Liver (tissue), 9 donors: ENCODE data around the gene IL17RD. TPM values are rescaled to one million over a fixed set of nuclear protein-coding genes. Genes with fewer than 3 reads are reported as not detected.
A peak's percentile ranks its signal among the peaks of the same experiment; 100 is the strongest.

Experiments used
- DNase-seq: peaks from one replicate; pipeline ENCODE4 v3.0.0-alpha.2; 2017; ENCODE audit warnings: low spot score
- H3K27ac ChIP-seq, 2 donors: one replicate each; pipeline ENCODE4 v1.7.0; 2013; ENCODE audit warnings: inconsistent platforms in 2 of 2, low read length in 2 of 2, control low read depth in 1 of 2, low read depth in 1 of 2, mild to moderate bottlenecking in 1 of 2
- H3K27me3 ChIP-seq, 4 donors: one replicate each; pipeline versions ENCODE4 v1.6.1 to v1.7.0; 2013; ENCODE audit warnings: low read length in 3 of 4, inconsistent platforms in 1 of 4, mild to moderate bottlenecking in 1 of 4, moderate library complexity in 1 of 4; ENCODE audit not compliant: control insufficient read depth in 4 of 4, insufficient read depth in 4 of 4
- H3K36me3 ChIP-seq, 4 donors: one replicate each; pipeline versions ENCODE4 v1.6.1 to v1.7.0; 2013; ENCODE audit warnings: low read length in 3 of 4, mild to moderate bottlenecking in 3 of 4, low read depth in 1 of 4, moderate library complexity in 1 of 4; ENCODE audit not compliant: control insufficient read depth in 4 of 4, insufficient read depth in 3 of 4
- H3K4me1 ChIP-seq, 4 donors: one replicate each; pipeline versions ENCODE4 v1.6.1 to v1.7.0; 2013; ENCODE audit warnings: low read length in 3 of 4, mild to moderate bottlenecking in 3 of 4, moderate library complexity in 1 of 4; ENCODE audit not compliant: control insufficient read depth in 4 of 4, insufficient read depth in 4 of 4
- H3K4me3 ChIP-seq, 3 donors: one replicate each; pipeline versions ENCODE4 v1.6.1 to v1.7.0; 2013; ENCODE audit warnings: low read length in 3 of 3, control low read depth in 1 of 3, low read depth in 1 of 3, mild to moderate bottlenecking in 1 of 3
- H3K9ac ChIP-seq, 2 donors: one replicate each; pipeline ENCODE4 v1.7.0; 2013; ENCODE audit warnings: low read length in 2 of 2, mild to moderate bottlenecking in 2 of 2, moderate library complexity in 2 of 2, control low read depth in 1 of 2, low read depth in 1 of 2
- H3K9me3 ChIP-seq, 4 donors: one replicate each; pipeline versions ENCODE4 v1.6.1 to v1.7.0; 2013; ENCODE audit warnings: low read length in 3 of 4; ENCODE audit not compliant: control insufficient read depth in 4 of 4
- EGR1 ChIP-seq, 2 donors: IDR thresholded peaks; 2 replicates each; pipeline ENCODE4 v1.6.1; 2016 to 2018; ENCODE audit warnings: antibody characterized with exemption in 2 of 2, low read depth in 2 of 2
- FOXA1 ChIP-seq: IDR thresholded peaks from 2 replicates; pipeline ENCODE4 v1.6.1; 2016; ENCODE audit warnings: antibody characterized with exemption
- FOXA2 ChIP-seq: IDR thresholded peaks from 2 replicates; pipeline ENCODE4 v1.6.1; 2016; ENCODE audit warnings: antibody characterized with exemption
- GABPA ChIP-seq, 2 donors: IDR thresholded peaks in 1 of 2; conservative IDR thresholded peaks in 1 of 2; 2 replicates each; pipeline ENCODE4 v1.6.1; 2016; ENCODE audit warnings: antibody characterized with exemption in 2 of 2, mild to moderate bottlenecking in 1 of 2, moderate library complexity in 1 of 2
- HNF4A ChIP-seq, 2 donors: conservative IDR thresholded peaks; 2 replicates each; pipeline ENCODE4 v1.6.1; 2016; ENCODE audit warnings: antibody characterized with exemption in 2 of 2, mild to moderate bottlenecking in 2 of 2
- HNF4G ChIP-seq: IDR thresholded peaks from 2 replicates; pipeline ENCODE4 v1.6.1; 2016; ENCODE audit warnings: antibody characterized with exemption
- JUND ChIP-seq, 2 donors: IDR thresholded peaks; 2 replicates each; pipeline ENCODE4 v1.6.1; 2016; ENCODE audit warnings: antibody characterized with exemption in 2 of 2
- NR2F2 ChIP-seq: IDR thresholded peaks from 2 replicates; pipeline ENCODE4 v1.6.1; 2016; ENCODE audit warnings: antibody characterized with exemption
- RAD21 ChIP-seq, 2 donors: IDR thresholded peaks; 2 replicates each; pipeline ENCODE4 v1.6.1; 2016; ENCODE audit warnings: antibody characterized with exemption in 2 of 2, mild to moderate bottlenecking in 2 of 2
- SP1 ChIP-seq: IDR thresholded peaks from 2 replicates; pipeline ENCODE4 v1.6.1; 2018; ENCODE audit warnings: antibody characterized with exemption, mild to moderate bottlenecking
- YY1 ChIP-seq: IDR thresholded peaks from 2 replicates; pipeline ENCODE4 v1.6.1; 2016; ENCODE audit warnings: antibody characterized with exemption, mild to moderate bottlenecking
- WGBS: extraction: QIAGEN DNeasy Blood & Tissue Kit; methylation state at CpG from one replicate; pipeline ENCODE4 v1.1.7; 2013; 5-methylcytosine and 5-hydroxymethylcytosine counted together
- polyA plus RNA-seq, 2 donors: library from polyadenylated mRNA; stranded (reverse) in 1 of 2; unstranded in 1 of 2; fragments of 200-250 nt in 1 of 2; fragments of >200 nt in 1 of 2; fragmentation: Nextera tagmentation in 1 of 2; extraction: Ambion mirVana in 1 of 2; gene quantifications; one replicate each; pipeline versions ENCODE4 v1.2.1 to v1.2.3, GENCODE V29; 2013 to 2015
- total RNA-seq, 2 donors: library from RNA; depleted of rRNA; stranded (reverse); fragments of >200 nt; gene quantifications; one replicate each; pipeline ENCODE4 v1.2.3, GENCODE V29; 2014
- TF ChIP-seq, protein P1 (sequence below): IDR thresholded peaks from 2 replicates; pipeline ENCODE4 v1.6.1; 2016; ENCODE audit warnings: antibody characterized with exemption
- TF ChIP-seq, protein P2 (sequence below): IDR thresholded peaks from 2 replicates; pipeline ENCODE4 v1.6.1; 2016; ENCODE audit warnings: antibody characterized with exemption
- TF ChIP-seq, protein P3 (sequence below): fragments of 150-350 bp; IDR thresholded peaks from 2 replicates; pipeline ENCODE4 v1.5.1; 2017; ENCODE audit warnings: improper control_type of control experiment, low read depth, low read length; ENCODE audit not compliant: missing input control
- TF ChIP-seq, protein P4 (sequence below): IDR thresholded peaks from 2 replicates; pipeline ENCODE4 v1.6.1; 2016; ENCODE audit warnings: antibody characterized with exemption
- TF ChIP-seq, protein P5 (sequence below): IDR thresholded peaks from 2 replicates; pipeline ENCODE4 v1.6.1; 2016; ENCODE audit warnings: antibody characterized with exemption, mild to moderate bottlenecking
- donor health status: healthy.
- donor health status: healthy.
- donor health status: healthy.
- donor health status: healthy.
- donor health status: healthy.

The IL17RD gene
- total and polyA plus RNA-seq, 4 donors: 0.09 to 0.67 (median 0.32) TPM

DNA sequence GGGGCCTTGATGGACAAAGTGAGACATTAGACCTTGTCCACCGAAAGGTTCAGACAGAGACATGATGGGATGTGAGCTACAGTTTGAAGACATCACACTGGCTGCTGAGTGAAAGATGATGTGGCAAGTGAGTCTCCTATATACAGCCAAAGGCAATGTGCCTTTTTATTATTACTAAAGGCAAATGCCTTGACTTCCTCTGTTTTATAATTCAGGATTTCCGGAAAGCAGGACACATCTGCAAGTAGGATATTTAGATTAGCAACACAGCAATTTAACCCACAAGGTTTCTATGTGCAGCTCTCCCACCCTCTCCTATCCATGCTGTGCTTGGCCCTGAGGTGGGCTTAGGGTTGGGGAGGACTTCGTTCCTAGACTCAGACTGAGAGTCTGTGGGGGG, 84.0 kb downstream of the IL17RD start:
- H3K4me1 ChIP-seq: peaks cover 6 to 16% (median 11%) of the 10 kb centered on the region in 4 donors
- TF ChIP-seq FOXA2 (no peak), RAD21 (IDR thresholded peaks at IDR 0.05) (no peak), HNF4G (no peak), NR2F2 (no peak)
- TF ChIP-seq, protein P1, sequence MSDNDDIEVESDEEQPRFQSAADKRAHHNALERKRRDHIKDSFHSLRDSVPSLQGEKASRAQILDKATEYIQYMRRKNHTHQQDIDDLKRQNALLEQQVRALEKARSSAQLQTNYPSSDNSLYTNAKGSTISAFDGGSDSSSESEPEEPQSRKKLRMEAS: no peak
- TF ChIP-seq, protein P2, sequence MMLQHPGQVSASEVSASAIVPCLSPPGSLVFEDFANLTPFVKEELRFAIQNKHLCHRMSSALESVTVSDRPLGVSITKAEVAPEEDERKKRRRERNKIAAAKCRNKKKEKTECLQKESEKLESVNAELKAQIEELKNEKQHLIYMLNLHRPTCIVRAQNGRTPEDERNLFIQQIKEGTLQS: no peak
- H3K4me3 ChIP-seq: no peak overlapping the region
- peaks cover 0 to 10% (median under 1%) of the 10 kb centered on the region in 4 donors for H3K27me3 ChIP-seq
- no peaks in the 10 kb centered on the region for H3K36me3 ChIP-seq
- no peak overlapping the region for H3K27ac ChIP-seq
- WGBS: 82% methylated on average over 3 of the region's 3 CpGs
- H3K9me3 ChIP-seq: no peaks in the 10 kb centered on the region
- H3K9ac ChIP-seq: no peak overlapping the region
- DNase-seq: no peak

DNA sequence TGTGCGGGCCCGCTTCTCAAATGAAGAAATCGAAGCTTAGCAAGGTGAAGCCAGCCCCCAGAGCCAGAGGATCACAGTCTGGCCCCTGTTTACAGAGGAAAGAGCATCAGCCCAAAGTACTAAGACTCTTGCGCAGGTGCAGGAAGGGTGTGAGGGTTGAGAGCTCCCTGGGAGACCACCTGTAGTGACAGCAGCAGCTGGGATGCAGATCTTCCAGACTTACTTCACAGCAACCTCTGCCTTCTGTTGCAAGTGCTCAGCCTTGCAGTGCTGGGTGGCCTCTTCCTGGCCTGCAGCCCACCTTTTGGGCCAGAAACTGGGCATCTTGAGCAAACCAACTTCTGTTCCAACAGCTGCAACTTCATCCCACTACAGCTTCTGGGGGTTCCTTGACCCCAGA, 85.0 kb downstream of the IL17RD start:
- no peak for TF ChIP-seq RAD21 (IDR thresholded peaks at IDR 0.05)
- TF ChIP-seq JUND (IDR thresholded peaks at IDR 0.05): no peak
- TF ChIP-seq SP1: no peak
- TF ChIP-seq, protein P2: no peak
- TF ChIP-seq EGR1 (IDR thresholded peaks at IDR 0.05; ENCODE audit: low read depth in 2 of 2): no peak
- TF ChIP-seq YY1: no peak
- TF ChIP-seq, protein P1: no peak
- TF ChIP-seq, protein P3, sequence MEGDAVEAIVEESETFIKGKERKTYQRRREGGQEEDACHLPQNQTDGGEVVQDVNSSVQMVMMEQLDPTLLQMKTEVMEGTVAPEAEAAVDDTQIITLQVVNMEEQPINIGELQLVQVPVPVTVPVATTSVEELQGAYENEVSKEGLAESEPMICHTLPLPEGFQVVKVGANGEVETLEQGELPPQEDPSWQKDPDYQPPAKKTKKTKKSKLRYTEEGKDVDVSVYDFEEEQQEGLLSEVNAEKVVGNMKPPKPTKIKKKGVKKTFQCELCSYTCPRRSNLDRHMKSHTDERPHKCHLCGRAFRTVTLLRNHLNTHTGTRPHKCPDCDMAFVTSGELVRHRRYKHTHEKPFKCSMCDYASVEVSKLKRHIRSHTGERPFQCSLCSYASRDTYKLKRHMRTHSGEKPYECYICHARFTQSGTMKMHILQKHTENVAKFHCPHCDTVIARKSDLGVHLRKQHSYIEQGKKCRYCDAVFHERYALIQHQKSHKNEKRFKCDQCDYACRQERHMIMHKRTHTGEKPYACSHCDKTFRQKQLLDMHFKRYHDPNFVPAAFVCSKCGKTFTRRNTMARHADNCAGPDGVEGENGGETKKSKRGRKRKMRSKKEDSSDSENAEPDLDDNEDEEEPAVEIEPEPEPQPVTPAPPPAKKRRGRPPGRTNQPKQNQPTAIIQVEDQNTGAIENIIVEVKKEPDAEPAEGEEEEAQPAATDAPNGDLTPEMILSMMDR: no peak
- TF ChIP-seq HNF4G: no peak
- TF ChIP-seq HNF4A (conservative IDR thresholded peaks at IDR 0.05): no peak
- no peak for TF ChIP-seq GABPA (IDR thresholded peaks at IDR 0.05 in 1 of 2, conservative IDR thresholded peaks at IDR 0.05 in 1 of 2)
- no peak overlapping the region for H3K4me3 ChIP-seq
- DNase-seq: no peak
- no peak overlapping the region for H3K9ac ChIP-seq
- peaks cover 0 to 10% (median 2%) of the 10 kb centered on the region in 4 donors for H3K27me3 ChIP-seq
- peaks cover 6 to 16% (median 11%) of the 10 kb centered on the region in 4 donors for H3K4me1 ChIP-seq
- H3K9me3 ChIP-seq: no peaks in the 10 kb centered on the region
- H3K36me3 ChIP-seq: no peaks in the 10 kb centered on the region
- H3K27ac ChIP-seq: no peak overlapping the region
- WGBS: 95% methylated on average over 4 of the region's 4 CpGs

DNA sequence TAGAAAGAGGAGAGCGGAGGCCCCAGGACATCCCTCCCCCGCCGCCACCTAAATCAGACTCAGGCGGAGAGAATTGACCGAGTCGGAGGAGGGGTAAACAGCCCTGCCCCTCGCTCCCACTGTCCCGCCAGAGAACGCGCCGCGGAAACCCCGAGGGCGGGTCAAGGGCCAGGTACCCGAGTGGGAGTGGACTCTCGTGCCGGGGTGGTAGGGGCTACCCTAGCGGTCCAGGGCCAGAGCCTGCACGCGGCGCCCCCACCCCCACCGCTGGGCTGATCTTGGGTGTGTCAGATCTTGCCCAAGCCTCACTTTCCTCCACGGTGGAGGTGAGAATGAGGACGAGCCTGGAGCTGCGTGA, 85.7 kb downstream of the IL17RD start:
- peaks cover 0 to 10% (median 2%) of the 10 kb centered on the region in 4 donors for H3K27me3 ChIP-seq
- no peaks in the 10 kb centered on the region for H3K36me3 ChIP-seq
- 12% methylated on average over 25 of the region's 25 CpGs for WGBS
- TF ChIP-seq RAD21 (IDR thresholded peaks at IDR 0.05) (no peak), HNF4G (no peak), HNF4A (conservative IDR thresholded peaks at IDR 0.05) (no peak), JUND (IDR thresholded peaks at IDR 0.05) (no peak), NR2F2 (no peak), FOXA1 (no peak)
- TF ChIP-seq, protein P4, sequence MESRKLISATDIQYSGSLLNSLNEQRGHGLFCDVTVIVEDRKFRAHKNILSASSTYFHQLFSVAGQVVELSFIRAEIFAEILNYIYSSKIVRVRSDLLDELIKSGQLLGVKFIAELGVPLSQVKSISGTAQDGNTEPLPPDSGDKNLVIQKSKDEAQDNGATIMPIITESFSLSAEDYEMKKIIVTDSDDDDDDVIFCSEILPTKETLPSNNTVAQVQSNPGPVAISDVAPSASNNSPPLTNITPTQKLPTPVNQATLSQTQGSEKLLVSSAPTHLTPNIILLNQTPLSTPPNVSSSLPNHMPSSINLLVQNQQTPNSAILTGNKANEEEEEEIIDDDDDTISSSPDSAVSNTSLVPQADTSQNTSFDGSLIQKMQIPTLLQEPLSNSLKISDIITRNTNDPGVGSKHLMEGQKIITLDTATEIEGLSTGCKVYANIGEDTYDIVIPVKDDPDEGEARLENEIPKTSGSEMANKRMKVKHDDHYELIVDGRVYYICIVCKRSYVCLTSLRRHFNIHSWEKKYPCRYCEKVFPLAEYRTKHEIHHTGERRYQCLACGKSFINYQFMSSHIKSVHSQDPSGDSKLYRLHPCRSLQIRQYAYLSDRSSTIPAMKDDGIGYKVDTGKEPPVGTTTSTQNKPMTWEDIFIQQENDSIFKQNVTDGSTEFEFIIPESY: no peak
- TF ChIP-seq, protein P1: no peak
- TF ChIP-seq, protein P5, sequence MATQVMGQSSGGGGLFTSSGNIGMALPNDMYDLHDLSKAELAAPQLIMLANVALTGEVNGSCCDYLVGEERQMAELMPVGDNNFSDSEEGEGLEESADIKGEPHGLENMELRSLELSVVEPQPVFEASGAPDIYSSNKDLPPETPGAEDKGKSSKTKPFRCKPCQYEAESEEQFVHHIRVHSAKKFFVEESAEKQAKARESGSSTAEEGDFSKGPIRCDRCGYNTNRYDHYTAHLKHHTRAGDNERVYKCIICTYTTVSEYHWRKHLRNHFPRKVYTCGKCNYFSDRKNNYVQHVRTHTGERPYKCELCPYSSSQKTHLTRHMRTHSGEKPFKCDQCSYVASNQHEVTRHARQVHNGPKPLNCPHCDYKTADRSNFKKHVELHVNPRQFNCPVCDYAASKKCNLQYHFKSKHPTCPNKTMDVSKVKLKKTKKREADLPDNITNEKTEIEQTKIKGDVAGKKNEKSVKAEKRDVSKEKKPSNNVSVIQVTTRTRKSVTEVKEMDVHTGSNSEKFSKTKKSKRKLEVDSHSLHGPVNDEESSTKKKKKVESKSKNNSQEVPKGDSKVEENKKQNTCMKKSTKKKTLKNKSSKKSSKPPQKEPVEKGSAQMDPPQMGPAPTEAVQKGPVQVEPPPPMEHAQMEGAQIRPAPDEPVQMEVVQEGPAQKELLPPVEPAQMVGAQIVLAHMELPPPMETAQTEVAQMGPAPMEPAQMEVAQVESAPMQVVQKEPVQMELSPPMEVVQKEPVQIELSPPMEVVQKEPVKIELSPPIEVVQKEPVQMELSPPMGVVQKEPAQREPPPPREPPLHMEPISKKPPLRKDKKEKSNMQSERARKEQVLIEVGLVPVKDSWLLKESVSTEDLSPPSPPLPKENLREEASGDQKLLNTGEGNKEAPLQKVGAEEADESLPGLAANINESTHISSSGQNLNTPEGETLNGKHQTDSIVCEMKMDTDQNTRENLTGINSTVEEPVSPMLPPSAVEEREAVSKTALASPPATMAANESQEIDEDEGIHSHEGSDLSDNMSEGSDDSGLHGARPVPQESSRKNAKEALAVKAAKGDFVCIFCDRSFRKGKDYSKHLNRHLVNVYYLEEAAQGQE: no peak
- H3K4me1 ChIP-seq: peaks cover 6 to 16% (median 11%) of the 10 kb centered on the region in 4 donors
- no peaks in the 10 kb centered on the region for H3K9me3 ChIP-seq
- peak overlapping the region in 2 of 3 donors; percentile 40 to 63 for H3K4me3 ChIP-seq
- H3K27ac ChIP-seq: no peak overlapping the region
- no peak overlapping the region for H3K9ac ChIP-seq
- no peak for DNase-seq
